ENCODE measurements around the gene CD27.

- no peak for TF ChIP-seq RFX5 (IDR thresholded peaks at IDR 0.05; ENCODE audit: borderline replicate concordance, low read depth, low read length)
- no peak for TF ChIP-seq CTCF (IDR thresholded peaks at IDR 0.05; ENCODE audit: control extremely low read depth in 1 of 3, insufficient read depth in 1 of 3, low read depth in 1 of 3, low read length in 3 of 3)
- no peak for TF ChIP-seq POLR2A (IDR thresholded peaks at IDR 0.05; ENCODE audit: control extremely low read depth in 1 of 2, low read depth in 2 of 2, low read length in 2 of 2)
Measured at GRCh38 chr12:6500466-6500865, 55.7 kb downstream of the CD27 start.
